HG02840 (cell line): ENCODE measurements around the gene ZNRF4.

Experiments used
- ATAC-seq: cut with Tn5 transposase; IDR thresholded peaks from one replicate; pipeline ENCODE4 v1.9.1; 2021; ENCODE audit warnings: mild to moderate bottlenecking, moderate library complexity, moderate number of reproducible peaks; ENCODE audit not compliant: unreplicated experiment, low FRiP score

The ZNRF4 gene

DNA sequence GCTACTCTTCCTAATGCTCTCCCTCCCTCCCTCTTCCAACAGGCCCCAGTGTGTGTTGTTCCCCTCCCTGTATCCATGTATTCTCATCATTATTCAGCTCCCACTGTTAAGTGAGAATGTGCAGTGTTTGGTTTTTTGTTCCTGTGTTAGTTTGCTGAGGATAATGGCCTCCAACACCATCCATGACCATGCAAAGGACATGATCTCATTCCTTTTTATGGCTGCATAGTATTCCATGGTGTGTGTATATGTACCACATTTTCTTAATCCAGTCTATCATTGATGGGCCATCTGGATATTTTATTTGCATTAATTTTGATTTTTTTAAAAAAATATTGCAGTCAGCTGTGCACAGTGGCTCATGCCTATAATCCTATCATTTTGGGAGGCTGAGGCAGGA is 15.8 kb upstream of the ZNRF4 start:
- ATAC-seq, result no peak

DNA sequence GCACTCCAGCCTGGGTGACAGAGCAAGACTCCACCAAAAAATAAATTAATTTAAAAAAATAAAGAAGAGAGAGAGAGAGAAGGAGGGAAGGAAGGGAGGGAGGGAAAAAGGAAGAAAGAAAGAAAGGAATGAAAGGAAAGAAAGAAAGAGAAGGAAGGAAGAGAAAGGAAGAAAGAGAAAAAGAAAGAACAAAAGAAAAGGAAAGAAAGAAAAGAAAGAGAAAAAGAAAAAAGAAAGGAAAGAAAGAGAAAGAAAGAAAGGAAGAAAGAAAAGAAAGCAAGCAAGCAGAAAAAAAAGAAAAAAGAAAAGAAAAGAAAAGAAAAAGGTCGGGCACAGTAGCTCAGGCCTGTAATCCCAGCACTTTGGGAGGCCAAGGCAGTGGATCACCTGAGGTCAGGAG is 14.9 kb upstream of the ZNRF4 start:
- ATAC-seq, result no peak

DNA sequence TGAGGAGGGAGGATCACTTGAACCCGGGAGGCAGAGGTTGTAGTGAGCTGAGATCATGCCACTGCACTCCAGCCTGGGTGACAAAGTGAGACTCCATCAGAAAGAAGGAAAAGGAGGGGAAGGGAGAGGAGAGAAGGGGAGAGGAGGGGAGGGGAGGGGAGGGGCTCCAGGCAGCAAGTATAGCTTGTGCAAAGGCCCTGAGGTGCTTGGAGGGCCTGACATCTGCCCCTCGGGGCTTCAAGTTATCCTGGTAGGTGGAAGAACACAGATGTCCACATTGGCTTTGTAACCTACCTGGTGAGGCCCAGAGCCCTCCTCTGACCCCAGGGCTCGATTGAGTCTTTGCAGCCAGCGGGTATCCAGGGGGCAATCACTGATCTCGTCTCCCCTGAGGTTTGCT is 11.5 kb upstream of the ZNRF4 start:
- no peak for ATAC-seq

DNA sequence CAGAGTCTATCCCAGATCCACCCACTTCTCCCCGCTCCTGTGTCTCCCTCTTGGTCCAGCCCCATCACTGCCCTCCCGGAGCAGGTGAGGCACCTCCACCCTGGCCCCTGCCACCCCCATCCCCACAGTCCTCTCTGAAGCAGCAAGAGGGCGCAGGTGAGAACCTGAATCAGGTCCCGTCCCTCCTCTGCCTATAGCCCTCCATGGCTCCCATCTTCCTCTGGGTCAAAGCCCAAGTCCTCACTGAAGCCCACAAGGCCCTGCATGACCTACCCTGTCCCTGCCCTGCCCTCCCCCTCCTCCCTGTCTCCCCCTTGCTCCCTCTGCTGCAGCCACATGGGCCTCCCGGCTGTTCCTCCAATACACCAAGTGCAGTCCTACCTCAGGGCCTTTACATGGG is 10.8 kb upstream of the ZNRF4 start:
- ATAC-seq, result no peak

DNA sequence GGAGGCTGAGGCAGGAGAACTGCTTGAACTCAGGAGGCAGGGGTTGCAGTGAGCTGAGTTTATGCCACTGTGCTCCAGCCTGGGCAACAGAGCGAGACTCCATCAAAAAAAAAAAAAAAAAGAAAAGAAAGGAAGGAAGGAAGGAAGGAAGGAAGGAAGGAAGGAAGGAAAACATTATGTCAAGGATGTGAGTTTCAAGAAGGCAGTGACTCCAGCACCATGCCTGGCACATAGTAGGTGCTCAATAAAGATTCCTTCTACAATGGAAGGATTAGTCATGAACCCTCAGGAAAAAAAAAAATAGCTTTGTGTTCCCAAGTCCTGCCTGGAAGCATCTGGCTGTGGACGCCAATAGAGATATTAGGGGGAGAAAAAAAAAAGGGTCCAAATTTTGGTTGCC is 10.1 kb upstream of the ZNRF4 start:
- ATAC-seq, result no peak

DNA sequence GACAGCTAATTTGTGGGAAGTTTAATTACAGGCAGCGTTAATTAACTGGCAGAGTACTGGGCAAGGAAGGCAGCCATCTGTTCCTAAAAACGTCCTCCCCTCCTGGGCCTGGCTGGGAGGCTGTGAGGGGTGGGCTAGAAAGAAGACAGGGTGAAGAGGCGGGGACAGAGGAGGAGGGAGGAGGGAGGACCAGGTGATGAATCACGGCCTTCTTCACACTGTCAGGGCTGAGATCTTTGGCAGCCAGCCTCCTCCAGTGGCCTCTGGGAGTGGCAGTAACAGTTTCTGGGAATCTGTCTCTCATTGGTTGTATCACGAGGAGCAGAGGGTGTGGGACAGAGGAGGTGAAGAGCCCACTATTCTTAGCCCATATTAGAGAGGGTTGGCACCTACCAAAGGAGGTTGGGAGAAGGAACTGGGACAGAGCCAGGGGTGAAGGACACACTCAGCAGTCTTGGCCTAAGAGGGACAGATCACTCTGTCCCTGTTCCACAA is 9.6 kb upstream of the ZNRF4 start:
- no peak for ATAC-seq

DNA sequence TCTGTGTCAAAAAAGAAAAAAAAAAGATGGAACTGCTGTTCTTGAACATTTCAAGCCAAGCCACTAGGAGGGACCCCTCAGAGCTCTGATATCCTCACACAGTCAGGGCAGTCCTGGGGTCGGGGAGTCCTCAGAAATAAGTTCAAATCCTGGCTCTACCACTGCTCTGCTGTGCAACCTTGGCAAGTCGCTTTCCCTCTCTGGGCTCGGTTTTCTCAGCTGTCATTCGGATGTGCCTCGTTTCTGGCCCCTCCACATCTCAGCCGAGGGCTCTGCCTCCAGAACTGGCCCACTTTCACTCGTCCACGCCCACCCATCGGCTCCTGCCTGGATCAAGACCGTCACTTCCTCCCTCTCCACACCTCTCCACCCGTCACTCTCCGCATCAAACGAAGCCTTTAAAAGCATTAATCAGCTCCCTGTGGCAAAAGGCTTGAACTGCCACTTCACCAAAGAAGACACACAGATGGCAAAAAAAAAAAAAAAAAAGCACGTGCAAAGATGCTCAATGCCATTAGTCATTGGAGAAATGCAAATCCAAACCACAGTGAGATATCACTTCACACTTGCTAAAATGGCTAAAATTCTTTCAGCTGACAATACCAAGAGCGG is 7.4 kb upstream of the ZNRF4 start:
- no peak for ATAC-seq

DNA sequence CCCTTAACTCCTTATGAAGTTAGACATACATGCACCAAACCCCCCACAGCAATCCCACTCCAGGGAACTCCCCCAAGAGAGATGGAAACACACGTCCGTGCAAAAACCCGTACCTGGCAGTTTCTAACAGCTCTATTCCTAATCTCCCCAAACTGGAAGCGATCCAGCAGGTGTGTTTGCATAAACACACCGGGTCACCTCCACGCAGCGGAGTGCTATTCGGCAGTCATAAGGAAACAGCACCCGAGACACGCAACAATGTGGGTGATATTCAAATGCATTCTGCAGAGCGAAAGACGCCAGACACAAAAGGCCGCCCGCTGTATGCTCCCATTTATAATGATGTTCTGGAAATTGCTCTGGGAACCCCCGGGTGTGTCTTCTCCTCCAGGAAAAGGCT is 6.8 kb upstream of the ZNRF4 start:
- ATAC-seq, result no peak

DNA sequence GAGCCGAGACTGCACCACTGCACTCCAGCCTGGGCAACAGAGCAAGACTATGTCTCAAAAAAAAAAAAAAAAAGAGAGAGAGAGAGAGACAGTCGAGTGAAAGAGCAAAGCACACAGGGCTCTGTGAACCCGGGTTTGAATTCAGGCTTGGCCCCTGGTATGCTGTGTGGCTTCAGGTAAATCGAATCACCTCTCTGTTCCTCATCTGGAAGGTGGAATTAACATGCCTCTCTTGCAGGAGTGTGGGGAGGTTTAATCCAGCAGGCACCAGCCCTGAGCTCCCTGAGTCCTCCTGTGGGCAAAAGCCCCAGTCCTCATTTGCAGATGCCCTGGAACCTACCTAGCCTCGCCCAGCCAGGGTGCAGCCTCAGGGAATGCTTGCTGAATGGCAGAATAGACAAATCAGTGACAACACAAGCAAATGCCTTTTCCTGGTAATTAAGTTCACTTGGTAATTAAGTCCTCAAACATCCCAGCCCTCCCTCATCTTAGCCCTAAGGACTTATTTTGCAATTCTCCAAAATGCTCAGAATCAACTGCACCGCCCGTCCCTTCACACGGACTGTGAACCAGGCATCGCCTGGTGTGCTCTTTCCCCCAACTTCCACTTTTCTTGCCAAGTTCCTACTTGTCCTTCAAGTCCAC is 4.6 kb upstream of the ZNRF4 start:
- no peak for ATAC-seq

DNA sequence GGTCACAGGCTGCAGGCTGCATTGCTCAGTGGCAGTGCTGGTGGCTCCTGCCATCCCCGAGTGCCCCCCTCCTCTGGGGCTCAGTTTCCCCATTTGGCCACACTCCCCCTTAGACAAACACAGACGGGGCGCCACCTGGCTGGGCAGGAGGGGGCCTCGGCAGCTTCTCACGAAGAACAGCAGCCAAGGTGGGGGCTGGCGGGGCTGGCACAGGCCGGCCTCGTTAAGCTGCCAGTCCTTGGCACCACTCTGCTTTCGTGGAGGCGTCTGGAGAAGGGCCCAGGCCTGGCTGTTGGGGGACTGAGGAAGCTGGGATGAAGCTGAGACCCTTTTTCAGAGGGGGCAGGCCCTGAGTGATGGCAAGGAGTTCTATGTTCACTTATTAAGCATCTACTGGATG is 3.7 kb upstream of the ZNRF4 start:
- no peak for ATAC-seq

DNA sequence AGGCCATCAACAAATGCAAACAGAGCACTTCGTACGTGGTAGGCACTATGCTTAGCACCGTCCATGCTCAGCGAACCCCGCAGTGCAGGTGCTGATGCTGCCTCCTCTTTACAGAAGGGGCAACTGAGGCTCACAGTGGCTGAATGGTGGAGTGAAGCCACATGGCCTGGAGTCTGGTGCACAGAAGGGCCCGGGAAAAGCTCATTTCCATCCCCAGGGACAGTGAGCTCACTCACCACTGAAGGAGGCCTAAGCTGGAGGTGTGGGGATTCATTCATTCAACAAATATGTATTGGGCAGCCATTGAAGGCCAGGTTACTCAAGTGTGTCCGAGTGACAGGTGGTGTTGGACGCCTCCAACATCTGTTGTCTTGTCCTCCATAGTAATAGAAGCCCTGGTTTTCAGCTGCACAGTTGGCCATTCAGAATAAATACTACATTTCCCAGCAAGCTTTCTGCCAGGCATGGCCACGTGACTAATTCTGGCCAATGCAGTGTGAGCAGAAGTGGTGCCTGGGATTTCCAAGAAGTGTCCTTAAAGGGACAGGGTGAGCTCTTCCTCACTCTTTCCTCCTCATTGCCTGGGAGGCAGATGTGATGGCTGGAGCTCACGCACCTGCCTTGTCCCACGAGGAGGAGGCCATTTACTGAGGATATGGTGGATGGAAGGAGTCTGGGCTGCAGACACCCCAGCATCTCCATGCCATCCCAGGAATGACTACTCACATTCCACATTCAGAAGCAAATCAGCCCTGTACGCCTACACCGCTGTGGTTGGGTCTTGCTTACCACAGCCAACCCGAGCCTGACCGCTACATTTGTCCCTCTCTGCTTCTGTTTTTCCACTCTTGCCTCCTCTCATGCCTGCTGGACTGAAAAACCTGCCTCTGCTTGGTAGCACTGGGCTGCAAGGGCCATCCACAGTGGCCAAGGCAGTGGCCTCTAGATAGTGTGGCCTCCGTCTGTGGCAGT is 2.3 kb upstream of the ZNRF4 start:
- no peak for ATAC-seq

DNA sequence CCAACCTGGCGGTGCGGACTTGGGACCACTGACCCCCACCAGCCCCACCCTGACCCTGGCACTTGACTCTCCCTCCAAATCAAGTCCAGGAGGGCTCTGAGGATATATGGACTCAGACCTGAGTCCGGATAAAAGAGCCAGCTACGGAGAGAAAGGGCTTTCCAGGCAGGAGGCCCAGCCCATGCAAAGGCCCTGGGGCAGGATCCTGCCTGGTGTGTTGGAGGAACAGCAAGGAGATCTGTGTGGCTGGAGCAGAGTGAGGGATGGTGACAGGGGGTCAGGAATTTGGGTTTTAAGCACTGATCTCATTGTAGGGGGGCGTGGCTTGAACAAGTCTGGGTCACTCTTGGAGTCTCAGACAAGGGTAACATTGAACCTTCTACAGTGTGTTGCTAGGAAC is 474 bp upstream of the ZNRF4 start:
- no peak for ATAC-seq

DNA sequence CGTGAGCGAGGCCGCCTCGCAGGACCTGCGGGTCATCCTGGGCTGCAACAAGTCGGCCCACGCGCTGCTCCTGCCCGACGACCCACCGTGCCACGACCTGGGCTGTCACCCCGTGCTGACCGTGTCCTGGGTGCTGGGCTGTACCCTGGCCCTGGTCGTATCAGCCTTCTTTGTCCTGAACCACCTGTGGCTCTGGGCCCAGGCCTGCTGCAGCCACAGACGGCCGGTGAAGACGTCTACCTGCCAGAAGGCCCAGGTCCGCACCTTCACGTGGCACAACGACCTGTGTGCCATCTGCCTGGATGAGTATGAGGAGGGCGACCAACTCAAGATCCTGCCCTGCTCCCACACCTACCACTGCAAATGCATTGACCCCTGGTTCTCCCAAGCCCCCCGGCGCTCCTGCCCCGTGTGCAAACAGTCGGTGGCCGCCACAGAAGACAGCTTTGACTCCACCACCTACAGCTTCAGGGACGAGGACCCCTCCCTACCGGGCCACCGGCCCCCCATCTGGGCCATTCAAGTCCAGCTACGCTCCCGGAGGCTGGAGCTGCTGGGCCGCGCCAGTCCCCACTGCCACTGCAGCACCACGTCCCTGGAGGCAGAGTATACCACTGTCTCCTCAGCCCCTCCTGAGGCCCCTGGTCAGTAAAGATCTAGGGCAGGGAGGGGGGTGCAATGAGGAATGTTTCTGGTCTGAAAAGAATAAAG is 1.1 kb downstream of the ZNRF4 start:
- no peak for ATAC-seq

DNA sequence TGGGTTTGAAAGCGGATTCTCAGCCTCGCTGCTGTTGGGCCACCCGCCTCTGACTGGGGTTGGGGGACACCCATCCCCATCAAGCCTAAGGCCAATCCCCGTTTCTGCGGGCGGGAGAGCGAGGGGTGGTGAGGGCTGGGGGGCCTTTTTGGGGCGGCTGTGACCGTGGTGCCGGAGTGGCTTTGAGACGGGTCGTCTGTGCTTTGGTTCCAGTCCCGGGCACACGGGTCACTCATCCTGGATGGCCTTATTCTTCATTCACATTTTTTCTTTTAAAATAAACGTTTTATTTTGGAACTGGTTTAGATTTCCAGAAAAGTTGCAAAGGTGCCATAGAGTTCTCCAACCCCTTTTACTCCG is 1.6 kb downstream of the ZNRF4 start:
- ATAC-seq, result no peak

DNA sequence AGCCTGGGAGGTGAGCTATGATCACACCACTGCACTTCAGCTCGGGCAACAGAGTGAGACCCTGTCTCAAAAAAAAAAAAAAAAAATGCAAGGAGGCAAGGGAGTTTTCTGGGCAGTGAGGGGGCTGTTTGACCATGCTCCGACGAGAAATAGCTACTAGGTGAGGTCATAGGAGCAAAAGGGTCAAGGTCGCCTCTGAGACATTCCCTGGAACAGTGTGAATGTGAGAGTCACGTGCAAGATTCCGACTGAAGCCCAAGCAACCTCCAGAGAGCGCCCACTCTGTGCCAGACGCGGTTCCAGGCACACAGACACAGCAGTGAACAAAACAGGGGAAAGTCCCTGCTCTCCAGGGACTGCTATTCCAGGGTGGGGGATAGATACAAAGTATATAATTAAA is 2.5 kb downstream of the ZNRF4 start:
- ATAC-seq, result no peak

DNA sequence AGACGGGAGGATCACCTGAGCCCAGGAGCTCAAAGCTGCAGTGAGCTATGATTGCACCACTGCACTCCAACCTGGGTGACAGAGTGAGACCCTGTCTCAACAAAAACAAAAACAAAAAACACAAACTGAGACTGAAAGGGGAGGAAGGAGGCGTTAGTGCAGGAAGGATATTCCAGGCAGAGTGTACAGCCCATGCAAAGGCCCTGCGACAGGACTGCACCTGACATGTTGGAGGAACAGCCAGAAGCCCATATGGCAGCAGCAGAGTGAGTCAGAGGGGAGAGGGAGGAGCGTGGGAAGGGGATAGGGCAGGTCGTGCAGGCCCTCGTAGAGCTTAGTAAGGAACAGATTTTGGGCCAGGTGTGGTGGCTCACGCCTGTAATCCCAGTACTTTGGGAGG is 3.2 kb downstream of the ZNRF4 start:
- no peak for ATAC-seq

DNA sequence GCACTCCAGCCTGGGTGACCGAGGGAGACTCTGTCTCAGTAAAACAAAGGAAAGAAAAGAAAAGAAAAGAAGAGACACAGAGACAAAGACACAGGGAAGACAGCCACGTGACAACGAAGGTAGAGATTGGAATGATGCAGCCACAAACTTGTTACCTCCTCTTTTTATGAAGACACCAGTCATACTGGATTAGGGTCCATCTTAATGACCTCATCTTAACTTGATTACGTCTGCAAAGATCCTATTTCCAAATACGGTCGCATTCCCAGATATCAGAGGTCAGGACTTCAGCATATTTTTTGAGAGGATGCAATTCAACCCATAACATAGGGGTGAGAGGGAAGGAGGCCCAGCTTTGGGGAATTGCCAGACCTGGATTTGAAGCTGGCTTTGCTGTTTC is 4.1 kb downstream of the ZNRF4 start:
- ATAC-seq, result no peak

DNA sequence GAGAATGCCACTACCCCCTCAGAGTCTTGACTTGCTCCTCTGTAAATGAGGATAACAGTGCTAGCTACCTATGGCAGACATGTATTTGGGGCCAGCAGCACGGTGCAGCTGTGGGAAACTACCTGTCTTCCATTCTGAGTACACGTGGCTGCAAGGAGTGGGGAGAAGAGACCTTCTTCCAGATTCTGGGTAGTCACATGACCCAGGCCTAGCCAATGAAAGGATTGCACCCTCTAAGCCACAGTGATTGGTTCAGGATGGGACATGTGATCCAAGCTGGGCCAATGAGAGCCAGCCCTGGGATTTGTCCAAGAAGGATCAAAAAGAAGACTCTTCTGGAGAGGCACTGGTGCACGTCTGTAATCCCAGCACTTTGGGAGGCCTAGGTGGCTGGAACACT is 5.5 kb downstream of the ZNRF4 start:
- no peak for ATAC-seq

DNA sequence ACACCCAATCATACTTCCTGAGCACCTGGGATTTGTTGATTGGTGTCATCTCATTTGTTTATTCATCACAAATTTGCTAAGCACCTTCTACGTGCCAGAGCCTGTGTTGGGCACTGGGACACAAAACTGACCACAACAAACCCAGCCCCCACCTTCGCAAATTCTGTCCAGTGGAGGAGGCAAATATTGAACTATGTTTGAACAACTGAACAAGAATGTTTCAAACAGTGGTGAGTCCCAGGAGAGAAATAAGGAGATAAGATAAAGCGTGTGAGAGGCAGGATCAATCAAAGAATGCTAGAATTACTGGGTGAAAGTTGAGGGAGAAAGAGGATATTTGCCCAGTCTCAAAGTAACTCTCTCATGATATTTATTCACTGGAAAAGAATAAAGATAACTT is 8.7 kb downstream of the ZNRF4 start:
- no peak for ATAC-seq

DNA sequence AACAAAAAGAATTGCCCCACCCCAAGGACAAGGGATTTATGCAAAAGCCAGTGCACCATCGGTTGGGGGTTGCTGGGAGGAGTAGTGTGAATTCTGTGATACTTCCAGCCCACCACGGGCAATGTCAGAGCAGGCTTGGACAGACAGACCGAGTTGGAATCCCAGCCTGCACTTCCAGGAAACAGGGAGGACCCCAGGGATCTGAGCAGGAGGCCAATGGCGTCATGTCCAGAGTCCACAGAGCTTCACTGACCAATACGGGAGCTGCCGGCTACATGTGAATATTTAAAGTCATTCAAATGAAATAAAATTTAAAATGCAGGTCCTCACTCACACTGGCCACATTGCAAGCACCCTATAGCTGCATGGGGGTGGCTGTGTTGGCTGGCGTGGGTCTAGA is 10.9 kb downstream of the ZNRF4 start:
- ATAC-seq, result no peak

DNA sequence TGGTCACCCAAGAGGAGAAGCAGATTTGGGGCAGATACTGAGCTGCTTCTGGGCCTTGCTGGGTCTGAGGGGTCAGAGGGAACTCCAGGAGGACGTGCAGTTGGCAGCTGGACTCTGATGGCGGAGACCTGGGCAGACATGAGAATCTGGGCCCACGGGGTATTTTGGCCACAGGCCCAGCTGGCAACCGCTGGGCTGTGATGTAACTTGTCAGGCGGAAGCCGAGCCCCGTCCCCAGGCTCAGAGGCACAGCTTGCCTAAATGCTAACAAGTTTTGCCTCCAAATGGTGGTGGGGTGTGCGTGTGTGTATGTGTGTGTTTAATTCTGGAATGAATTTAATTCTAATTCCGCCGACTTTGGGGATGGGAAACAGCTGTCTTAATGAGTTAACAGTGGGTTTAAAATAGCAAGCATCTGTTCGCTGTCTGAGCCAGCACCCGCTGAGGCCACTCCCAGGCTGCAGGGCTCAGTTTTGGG is 11.6 kb downstream of the ZNRF4 start:
- ATAC-seq, result no peak
